ENCODE measurements around the gene LAMA1. TPM values are rescaled to one million over a fixed set of nuclear protein-coding genes. Genes with fewer than 3 reads are reported as not detected.

The LAMA1 gene
- polyA plus RNA-seq, 6 donors from 2014 or later, result not detected

Other genes starting within 250 kb of the LAMA1 start
- gene LRRC30, start 113.3 kb upstream of the LAMA1 start, polyA plus RNA-seq (ENCODE audit: low read depth in 6 of 6), result not detected

Data from naive B cell (primary cell).